Measurements from ENCODE around the gene AGER.
A peak's percentile ranks its signal among the peaks of the same experiment; 100 is the strongest.
"Not testable (repeated sequence)": the region's sequence is repeated elsewhere in the genome, so short reads cannot be mapped to it uniquely, and the experiment has no call there.

The AGER gene

GRCh38 chr6:32213649-32214048 is 29.6 kb upstream of the AGER start:
- Histone ChIP-seq H3K4me3 (no peak overlapping the region), H3K36me3 (no peaks in the 10 kb centered on the region), H3K27ac (no peak overlapping the region), H3K27me3 (peaks cover 0 to 3% of the 10 kb centered on the region in 2 donors), H3K9me3 (no peaks in the 10 kb centered on the region), H3K4me1 (no peaks in the 10 kb centered on the region)
- DNase-seq = peak in 1 of 2 donors; percentile 41
- intact Hi-C loops (cut with DNase I; ENCODE audit: low total_unique reads) = no loop called here
- TF ChIP-seq CTCF (IDR thresholded peaks at IDR 0.05) = no peak

- Histone ChIP-seq H3K36me3 (no peaks in the 10 kb centered on the region), H3K9me3 (no peaks in the 10 kb centered on the region), H3K4me1 (no peaks in the 10 kb centered on the region), H3K27ac (no peak overlapping the region), H3K4me3 (no peak overlapping the region), H3K27me3 (peaks cover 0 to 3% of the 10 kb centered on the region in 2 donors)
- TF ChIP-seq CTCF (IDR thresholded peaks at IDR 0.05) = no peak
- intact Hi-C loops (cut with DNase I; ENCODE audit: low total_unique reads) = no loop called here
- DNase-seq = peak in 1 of 2 donors; percentile 53
Measured at GRCh38 chr6:32212076-32212760, 28.2 kb upstream of the AGER start.

- H3K27me3 ChIP-seq; H3K4me1 ChIP-seq; H3K36me3 ChIP-seq; H3K9me3 ChIP-seq; H3K4me3 ChIP-seq; intact Hi-C loops (cut with DNase I; ENCODE audit: low total_unique reads); H3K27ac ChIP-seq: not testable (repeated sequence)
- peak in 1 of 2 donors; percentile 7 for DNase-seq
Measured at GRCh38 chr6:32211432-32211831, 27.4 kb upstream of the AGER start.

- Histone ChIP-seq H3K27ac (no peak overlapping the region), H3K4me1 (no peaks in the 10 kb centered on the region), H3K27me3 (no peaks in the 10 kb centered on the region), H3K36me3 (no peaks in the 10 kb centered on the region), H3K4me3 (no peak overlapping the region), H3K9me3 (no peaks in the 10 kb centered on the region)
- TF ChIP-seq CTCF (IDR thresholded peaks at IDR 0.05) = no peak
- peak in 1 of 2 donors; percentile 56 for DNase-seq
- intact Hi-C loops (cut with DNase I; ENCODE audit: low total_unique reads) = no loop called here
Measured at GRCh38 chr6:32210191-32210601, 26.1 kb upstream of the AGER start.

- DNase-seq = no peak
- H3K9me3 ChIP-seq = no peaks in the 10 kb centered on the region
- no peaks in the 10 kb centered on the region for H3K4me1 ChIP-seq
- peaks cover 0 to 3% of the 10 kb centered on the region in 2 donors for H3K27me3 ChIP-seq
- no peak for TF ChIP-seq CTCF (IDR thresholded peaks at IDR 0.05)
- intact Hi-C loops (cut with DNase I; ENCODE audit: low total_unique reads) = no loop called here
- H3K27ac ChIP-seq = no peak overlapping the region
- H3K36me3 ChIP-seq = no peaks in the 10 kb centered on the region
- no peak overlapping the region for H3K4me3 ChIP-seq
Measured at GRCh38 chr6:32208996-32209395, 24.9 kb upstream of the AGER start.

GRCh38 chr6:32204268-32204715 is 20.2 kb upstream of the AGER start:
- TF ChIP-seq CTCF (IDR thresholded peaks at IDR 0.05) = no peak
- no peaks in the 10 kb centered on the region for H3K9me3 ChIP-seq
- peaks cover 0 to 35% of the 10 kb centered on the region in 2 donors for H3K27me3 ChIP-seq
- intact Hi-C loops (cut with DNase I; ENCODE audit: low total_unique reads) = no loop called here
- H3K36me3 ChIP-seq = no peaks in the 10 kb centered on the region
- no peaks in the 10 kb centered on the region for H3K4me1 ChIP-seq
- no peak overlapping the region for H3K27ac ChIP-seq
- DNase-seq = no peak
- no peak overlapping the region for H3K4me3 ChIP-seq
